Duodenal mucosa (tissue), 2 donors: ENCODE data around the gene SMPD4.
"Not testable (repeated sequence)": the region's sequence is repeated elsewhere in the genome, so short reads cannot be mapped to it uniquely, and the experiment has no call there.

ENCODE experiments used
- H3K27ac ChIP-seq: one replicate; pipeline ENCODE4 v1.7.0; 2013; ENCODE audit warnings: low read depth, low read length
- H3K27me3 ChIP-seq, 2 donors: one replicate each; pipeline ENCODE4 v1.7.0; 2013; ENCODE audit warnings: low read length in 2 of 2, control low read depth in 1 of 2; ENCODE audit not compliant: insufficient read depth in 2 of 2, control insufficient read depth in 1 of 2
- H3K36me3 ChIP-seq, 2 donors: one replicate each; pipeline ENCODE4 v1.7.0; 2013; ENCODE audit warnings: low read length in 2 of 2, control low read depth in 1 of 2; ENCODE audit not compliant: insufficient read depth in 2 of 2, control insufficient read depth in 1 of 2
- H3K4me1 ChIP-seq, 2 donors: one replicate each; pipeline ENCODE4 v1.7.0; 2013; ENCODE audit warnings: low read length in 2 of 2, control low read depth in 1 of 2; ENCODE audit not compliant: insufficient read depth in 2 of 2, control insufficient read depth in 1 of 2
- H3K4me3 ChIP-seq, 2 donors: one replicate each; pipeline ENCODE4 v1.7.0; 2013; ENCODE audit warnings: low read length in 2 of 2, low read depth in 1 of 2
- H3K9ac ChIP-seq, 2 donors: one replicate each; pipeline ENCODE4 v1.7.0; 2013; ENCODE audit warnings: low read length in 2 of 2, low read depth in 1 of 2
- H3K9me3 ChIP-seq, 2 donors: one replicate each; pipeline ENCODE4 v1.7.0; 2013; ENCODE audit warnings: low read length in 2 of 2, control low read depth in 1 of 2; ENCODE audit not compliant: control insufficient read depth in 1 of 2

Gene SMPD4

GRCh38 chr2:130202518-130202917 is 21.1 kb upstream of the SMPD4 start:
- H3K4me3 ChIP-seq, H3K27me3 ChIP-seq, H3K9ac ChIP-seq, H3K36me3 ChIP-seq, H3K9me3 ChIP-seq, H3K27ac ChIP-seq, H3K4me1 ChIP-seq: not testable (repeated sequence)

DNA sequence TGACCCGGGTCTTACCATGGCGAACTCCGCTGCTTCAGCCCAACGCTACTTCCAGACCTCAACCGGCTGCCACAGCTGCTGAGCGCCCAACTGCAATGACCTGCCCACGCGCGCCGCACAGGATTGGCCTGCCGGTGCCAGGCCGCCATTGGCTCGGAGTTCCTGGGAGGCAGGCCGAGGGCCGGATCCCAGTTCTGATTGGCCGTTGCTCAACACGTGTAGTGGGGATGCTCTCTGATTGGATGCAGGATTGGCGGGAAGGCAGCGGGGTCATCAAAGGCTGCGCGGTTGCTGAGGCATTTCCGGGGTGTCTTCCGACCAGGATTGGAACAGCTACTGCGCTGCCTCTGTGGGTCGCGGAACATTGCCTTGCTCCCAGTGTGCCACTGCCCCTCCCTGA is 16.9 kb upstream of the SMPD4 start, which contains the start of gene TUBA3E:
Gene TUBA3E (minus strand): TSS at position 97 of the 400 bp plus-strand sequence. CDS start 79 bp downstream, at position 18.
- Histone ChIP-seq H3K27ac (no peak within 1 kb of the TSS), H3K9ac (no peak within 1 kb of the TSS), H3K36me3 (no peaks in the 10 kb centered on the region), H3K4me3 (no peak within 1 kb of the TSS), H3K27me3 (no peaks in the 10 kb centered on the region), H3K4me1 (no peaks in the 10 kb centered on the region), H3K9me3 (no peaks in the 10 kb centered on the region)

DNA sequence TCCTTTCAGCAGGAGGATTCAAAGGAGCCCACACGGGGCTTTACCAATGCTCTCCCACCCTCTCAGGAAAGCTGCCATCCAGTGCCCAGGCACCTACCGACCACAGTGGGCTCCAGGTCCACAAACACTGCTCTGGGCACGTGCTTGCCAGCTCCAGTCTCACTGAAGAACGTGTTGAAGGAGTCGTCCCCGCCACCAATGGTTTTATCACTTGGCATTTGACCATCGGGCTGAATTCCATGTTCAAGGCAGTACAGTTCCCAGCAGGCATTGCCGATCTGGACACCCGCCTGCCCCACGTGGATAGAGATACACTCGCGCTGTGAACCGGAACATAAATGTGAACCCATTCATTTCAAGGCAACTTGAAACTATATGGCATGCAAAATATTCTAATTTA is 14.7 kb upstream of the SMPD4 start:
- H3K27ac ChIP-seq, H3K9ac ChIP-seq, H3K27me3 ChIP-seq, H3K9me3 ChIP-seq, H3K4me3 ChIP-seq, H3K4me1 ChIP-seq, H3K36me3 ChIP-seq: not testable (repeated sequence)

DNA sequence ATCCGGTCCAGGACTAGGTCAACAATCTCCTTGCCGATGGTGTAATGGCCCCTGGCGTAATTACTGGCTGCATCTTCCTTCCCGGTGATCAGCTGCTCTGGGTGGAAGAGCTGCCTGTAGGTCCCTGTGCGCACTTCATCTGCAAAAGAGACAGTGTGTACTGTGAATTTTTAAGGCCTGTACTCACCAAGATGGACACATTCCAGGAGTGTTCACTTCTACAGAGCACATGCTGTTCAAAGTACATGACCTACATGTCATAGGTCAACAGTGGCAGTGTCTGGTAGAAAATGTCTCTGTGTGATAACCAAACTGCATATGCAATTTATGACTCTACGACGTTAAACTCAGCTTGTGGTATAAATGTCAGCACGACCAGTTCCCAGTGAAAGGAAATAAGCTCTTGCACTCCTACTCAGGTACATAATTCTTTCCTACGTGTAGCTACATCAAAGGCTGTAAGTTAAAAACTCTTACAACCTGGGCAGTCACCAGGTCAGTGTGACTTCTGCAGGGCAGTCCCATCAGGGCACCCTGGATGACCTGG is 13.8 kb upstream of the SMPD4 start:
- not testable (repeated sequence) for H3K4me1 ChIP-seq, H3K9me3 ChIP-seq, H3K4me3 ChIP-seq, H3K27me3 ChIP-seq, H3K9ac ChIP-seq, H3K27ac ChIP-seq, H3K36me3 ChIP-seq

DNA sequence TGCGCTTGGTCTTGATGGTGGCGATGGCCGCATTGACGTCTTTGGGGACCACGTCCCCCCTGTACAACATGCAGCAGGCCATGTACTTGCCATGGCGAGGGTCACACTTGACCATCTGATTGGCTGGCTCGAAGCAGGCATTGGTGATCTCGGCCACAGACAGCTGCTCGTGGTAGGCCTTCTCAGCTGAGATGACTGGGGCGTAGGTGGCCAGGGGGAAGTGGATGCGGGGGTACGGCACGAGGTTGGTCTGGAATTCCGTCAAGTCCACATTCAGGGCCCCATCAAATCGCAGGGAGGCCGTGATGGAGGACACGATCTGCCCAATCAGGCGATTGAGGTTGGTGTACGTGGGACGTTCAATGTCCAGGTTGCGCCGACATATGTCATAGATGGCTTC is 12.4 kb upstream of the SMPD4 start:
- H3K36me3 ChIP-seq, H3K4me3 ChIP-seq, H3K9me3 ChIP-seq, H3K27me3 ChIP-seq, H3K27ac ChIP-seq, H3K4me1 ChIP-seq, H3K9ac ChIP-seq: not testable (repeated sequence)

DNA sequence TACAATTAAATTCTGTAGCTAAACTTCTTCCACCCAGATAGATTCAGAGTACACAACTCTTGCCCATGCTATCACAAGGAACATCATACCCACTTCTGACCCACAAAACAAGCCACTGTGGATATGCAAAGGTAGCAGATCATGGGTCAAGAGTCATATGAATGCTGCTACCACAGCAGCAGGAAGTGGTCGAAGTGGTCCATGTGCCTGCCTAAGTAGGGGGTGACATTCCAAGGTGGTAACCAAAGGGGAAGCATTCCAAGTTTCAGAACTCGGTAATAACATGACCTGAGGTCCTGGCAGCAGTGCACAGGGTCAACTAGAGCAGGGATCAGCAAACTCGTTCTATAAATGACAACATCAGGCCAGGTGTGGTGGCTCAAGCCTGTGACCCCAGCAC is 11.0 kb upstream of the SMPD4 start:
- not testable (repeated sequence) for H3K4me1 ChIP-seq, H3K9ac ChIP-seq, H3K27ac ChIP-seq, H3K4me3 ChIP-seq, H3K36me3 ChIP-seq, H3K9me3 ChIP-seq, H3K27me3 ChIP-seq

- not testable (repeated sequence) for H3K9me3 ChIP-seq, H3K4me1 ChIP-seq, H3K27ac ChIP-seq, H3K36me3 ChIP-seq, H3K27me3 ChIP-seq, H3K4me3 ChIP-seq, H3K9ac ChIP-seq
Observed at GRCh38 chr2:130191319-130191718, 9.9 kb upstream of the SMPD4 start.

DNA sequence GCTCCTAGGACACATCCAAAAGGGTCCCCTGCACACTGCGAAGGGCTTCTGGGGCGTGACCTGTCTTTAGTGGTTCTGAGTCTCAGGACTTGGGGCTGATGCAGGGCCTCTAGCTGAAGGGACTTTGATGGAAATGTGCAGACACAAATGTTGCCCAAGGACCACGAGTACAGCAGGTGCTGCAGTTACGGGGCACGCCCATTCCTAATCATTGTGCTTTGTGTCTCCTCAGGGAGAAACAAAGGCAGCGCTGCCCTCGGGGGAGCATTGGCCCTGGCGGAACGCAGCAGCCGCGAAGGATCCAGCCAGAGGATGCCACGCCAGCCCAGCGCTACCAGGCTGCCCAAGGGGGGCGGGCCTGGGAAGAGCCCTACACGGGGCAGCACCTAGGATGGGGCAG is 8.8 kb upstream of the SMPD4 start:
- Histone ChIP-seq H3K27me3 (no peaks in the 10 kb centered on the region), H3K4me1 (no peaks in the 10 kb centered on the region), H3K4me3 (no peak overlapping the region)

GRCh38 chr2:130188958-130189357 is 7.6 kb upstream of the SMPD4 start:
- not testable (repeated sequence) for H3K4me1 ChIP-seq, H3K27ac ChIP-seq, H3K9me3 ChIP-seq, H3K4me3 ChIP-seq, H3K27me3 ChIP-seq, H3K36me3 ChIP-seq, H3K9ac ChIP-seq

More for the DNA sequence above, 8.8 kb upstream of the SMPD4 start:
- Histone ChIP-seq H3K36me3 (peaks cover 0 to 5% of the 10 kb centered on the region in 2 donors), H3K9me3 (no peaks in the 10 kb centered on the region), H3K27ac (no peak overlapping the region), H3K9ac (no peak overlapping the region)

GRCh38 chr2:130187859-130188792 is 6.7 kb upstream of the SMPD4 start:
- not testable (repeated sequence) for H3K4me1 ChIP-seq, H3K9ac ChIP-seq, H3K36me3 ChIP-seq, H3K4me3 ChIP-seq, H3K27me3 ChIP-seq, H3K27ac ChIP-seq, H3K9me3 ChIP-seq
